HFF-Myc (cell line): ENCODE measurements around the gene OSTN.

Experiments used
- DNase-seq: peaks from one replicate; pipeline ENCODE4 v3.0.0-alpha.2; 2011; ENCODE audit warnings: low read depth; ENCODE audit errors: extremely low read depth
- H3K4me3 ChIP-seq: replicated peaks from 2 replicates; pipeline ENCODE4 v1.5.1; 2011; ENCODE audit warnings: low read depth, mild to moderate bottlenecking, control low read depth, low read length
- TF ChIP-seq, protein P1 (sequence below): IDR thresholded peaks from 2 replicates; pipeline ENCODE4 v1.5.1; 2012; ENCODE audit warnings: mild to moderate bottlenecking, low read depth, low read length, control low read depth; ENCODE audit errors: missing control alignments

Gene OSTN

DNA sequence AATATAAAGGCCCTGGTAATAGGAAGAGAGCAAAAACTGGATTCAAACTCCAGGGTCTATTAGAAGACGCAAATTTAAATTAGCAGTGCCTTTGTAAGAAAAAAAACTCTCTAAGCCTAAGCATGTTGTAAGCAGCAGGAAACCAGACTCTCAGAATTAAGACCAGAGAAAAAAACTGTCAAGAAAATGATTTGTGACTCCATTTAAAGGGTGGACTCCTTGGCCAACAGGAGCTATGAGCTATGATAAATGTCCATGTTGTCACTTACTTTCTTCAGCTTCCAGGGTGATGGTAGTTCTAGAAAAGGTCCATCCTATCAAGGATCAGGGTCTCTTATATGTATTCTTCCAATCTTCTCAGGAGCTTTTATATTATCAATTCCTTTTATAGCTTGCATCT, 95.2 kb downstream of the OSTN start:
- TF ChIP-seq, protein P1, sequence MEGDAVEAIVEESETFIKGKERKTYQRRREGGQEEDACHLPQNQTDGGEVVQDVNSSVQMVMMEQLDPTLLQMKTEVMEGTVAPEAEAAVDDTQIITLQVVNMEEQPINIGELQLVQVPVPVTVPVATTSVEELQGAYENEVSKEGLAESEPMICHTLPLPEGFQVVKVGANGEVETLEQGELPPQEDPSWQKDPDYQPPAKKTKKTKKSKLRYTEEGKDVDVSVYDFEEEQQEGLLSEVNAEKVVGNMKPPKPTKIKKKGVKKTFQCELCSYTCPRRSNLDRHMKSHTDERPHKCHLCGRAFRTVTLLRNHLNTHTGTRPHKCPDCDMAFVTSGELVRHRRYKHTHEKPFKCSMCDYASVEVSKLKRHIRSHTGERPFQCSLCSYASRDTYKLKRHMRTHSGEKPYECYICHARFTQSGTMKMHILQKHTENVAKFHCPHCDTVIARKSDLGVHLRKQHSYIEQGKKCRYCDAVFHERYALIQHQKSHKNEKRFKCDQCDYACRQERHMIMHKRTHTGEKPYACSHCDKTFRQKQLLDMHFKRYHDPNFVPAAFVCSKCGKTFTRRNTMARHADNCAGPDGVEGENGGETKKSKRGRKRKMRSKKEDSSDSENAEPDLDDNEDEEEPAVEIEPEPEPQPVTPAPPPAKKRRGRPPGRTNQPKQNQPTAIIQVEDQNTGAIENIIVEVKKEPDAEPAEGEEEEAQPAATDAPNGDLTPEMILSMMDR = no peak
- H3K4me3 ChIP-seq = no peak overlapping the region
- no peak for DNase-seq

- H3K4me3 ChIP-seq = no peak overlapping the region
- TF ChIP-seq, protein P1 = no peak
- DNase-seq = no peak
Observed at GRCh38 chr3:191296041-191296541, 97.0 kb downstream of the OSTN start.

- no peak overlapping the region for H3K4me3 ChIP-seq
- DNase-seq = no peak
- TF ChIP-seq, protein P1 = no peak
Observed at GRCh38 chr3:191298846-191299245, 99.8 kb downstream of the OSTN start.

DNA sequence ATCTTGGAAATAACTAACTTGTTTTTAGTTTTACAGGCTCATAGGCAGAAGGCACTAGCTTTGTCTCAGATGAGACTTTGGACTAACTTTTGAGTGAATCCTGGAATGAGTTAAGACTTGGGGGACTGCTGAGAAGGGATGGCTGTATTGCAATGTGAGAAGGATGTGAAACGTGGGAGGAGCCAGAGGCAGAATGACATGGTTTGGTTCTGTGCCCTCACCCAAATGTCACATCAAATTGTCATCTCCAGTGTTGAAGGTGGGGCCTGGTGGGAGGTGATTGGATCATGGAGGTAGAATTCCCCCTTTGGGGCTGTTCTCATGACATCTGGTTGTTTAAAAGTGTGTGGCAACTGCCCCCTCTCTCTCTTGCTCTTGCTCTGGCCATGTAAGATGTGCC, 101.4 kb downstream of the OSTN start:
- TF ChIP-seq, protein P1 = no peak
- no peak for DNase-seq
- H3K4me3 ChIP-seq = no peak overlapping the region

DNA sequence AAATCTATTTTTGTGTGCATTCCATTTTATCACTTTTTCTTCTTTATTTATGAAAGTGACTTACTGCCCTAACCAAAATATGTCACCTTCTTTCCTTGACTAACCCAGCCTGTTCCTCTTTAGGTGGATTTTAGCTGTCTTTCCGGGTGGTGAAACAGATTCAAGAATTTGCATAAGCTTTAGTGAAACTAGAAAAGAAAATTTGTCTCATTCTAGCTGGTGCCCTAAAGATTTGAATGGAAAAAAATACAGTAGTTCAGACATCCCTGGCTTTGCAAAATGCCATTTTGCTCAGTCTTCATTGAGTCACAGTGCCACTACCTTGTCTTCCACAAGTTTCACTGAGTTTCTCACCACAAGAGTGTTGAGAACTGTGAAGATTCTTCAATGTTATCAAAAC, 102.0 kb downstream of the OSTN start:
- DNase-seq = no peak
- H3K4me3 ChIP-seq = no peak overlapping the region
- TF ChIP-seq, protein P1 = no peak

DNA sequence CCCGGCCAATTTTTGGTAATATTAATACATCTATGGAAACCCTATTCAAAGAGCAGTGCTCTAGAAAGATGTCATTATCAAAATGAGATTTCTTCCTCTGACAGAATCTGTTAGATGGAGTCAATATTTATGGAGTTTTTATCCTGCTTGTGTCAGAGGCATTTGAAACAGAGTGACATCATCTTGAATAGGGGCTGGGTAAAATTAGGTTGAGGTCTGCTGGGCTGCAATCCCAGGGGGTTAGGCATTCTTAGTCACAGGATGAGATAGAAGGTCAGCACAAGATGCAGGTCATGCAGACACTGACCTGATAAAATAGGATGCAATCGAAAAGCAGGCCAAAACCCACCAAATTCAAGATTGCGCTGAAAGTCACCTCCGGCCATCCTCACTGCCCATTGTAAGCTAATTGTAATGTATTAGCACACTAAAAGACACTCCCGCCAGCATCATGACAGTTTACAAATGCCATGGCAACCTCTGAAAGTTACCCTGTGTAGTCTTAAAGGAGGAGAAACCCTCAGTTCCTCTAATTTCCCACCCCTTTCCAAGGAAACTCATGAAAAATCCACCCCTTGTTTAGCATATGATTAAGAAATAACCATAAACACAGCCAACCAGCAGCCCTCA, 102.9 kb downstream of the OSTN start:
- TF ChIP-seq, protein P1 = no peak
- no peak overlapping the region for H3K4me3 ChIP-seq
- no peak for DNase-seq

DNA sequence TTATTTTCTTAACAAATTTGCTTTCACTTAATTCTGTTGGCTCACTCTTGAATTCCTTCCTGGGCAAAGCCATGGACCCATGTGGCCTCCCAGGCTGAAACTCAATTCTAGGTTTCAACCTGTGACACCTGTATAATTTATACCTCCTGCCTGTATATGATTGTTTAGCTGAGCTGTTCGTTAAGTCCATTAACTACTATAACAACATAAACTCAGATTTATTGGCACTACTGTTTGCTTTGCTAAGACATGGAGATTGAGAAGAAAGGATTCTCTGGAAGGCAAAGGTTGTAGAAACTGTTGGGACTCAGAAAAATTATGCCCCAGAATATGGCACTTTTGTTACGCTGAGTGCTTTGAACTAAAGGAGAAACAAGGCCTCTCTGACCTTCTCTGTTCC, 103.4 kb downstream of the OSTN start:
- H3K4me3 ChIP-seq = no peak overlapping the region
- TF ChIP-seq, protein P1 = no peak
- no peak for DNase-seq
